Tibial artery (tissue), 4 donors: ENCODE measurements around the gene MTMR3.

Experiments
- DNase-seq, 2 donors: peaks; one replicate each; pipeline ENCODE4 v3.0.0-alpha.2; 2019
- H3K27ac ChIP-seq, 2 donors: fragments of 200-600 bp; sonication (generic) in 1 of 2; 1 replicate in 1 of 2; 2 replicates in 1 of 2; pipeline ENCODE4 v1.5.1; 2018 to 2019; ENCODE audit warnings: mild to moderate bottlenecking in 1 of 2
- H3K27me3 ChIP-seq, 2 donors: fragments of 200-600 bp; sonication (generic) in 1 of 2; one replicate each; pipeline versions ENCODE4 v1.5.1 to v1.6.0; 2016 to 2019
- H3K36me3 ChIP-seq, 3 donors: fragments of 200-600 bp; sonication (generic) in 2 of 3; one replicate each; pipeline ENCODE4 v1.5.1; 2016 to 2019; ENCODE audit warnings: mild to moderate bottlenecking in 2 of 3
- H3K4me1 ChIP-seq, 4 donors: fragments of 200-600 bp; sonication (generic) in 2 of 4; 1 replicate in 3 of 4; 2 replicates in 1 of 4; pipeline ENCODE4 v1.5.1; 2016 to 2019
- H3K4me3 ChIP-seq, 2 donors: fragments of 200-600 bp; sonication (generic) in 1 of 2; 1 replicate in 1 of 2; 2 replicates in 1 of 2; pipeline ENCODE4 v1.5.1; 2018 to 2019; ENCODE audit warnings: mild to moderate bottlenecking in 2 of 2
- H3K9me3 ChIP-seq, 3 donors: fragments of 200-600 bp; sonication (generic) in 1 of 3; one replicate each; pipeline ENCODE4 v1.5.1; 2016 to 2019
- intact Hi-C: fragments of 100-400 bp; cut with DNase I; formaldehyde crosslinking; loops from one replicate; pipeline ENCODE4 v1.15.0; 2023; ENCODE audit warnings: low total_unique reads
- TF ChIP-seq, protein P1 (sequence below), 2 experiments: fragments of 200-600 bp in 1 of 2; fragments of 450-650 bp in 1 of 2; IDR thresholded peaks; one replicate each; pipeline ENCODE4 v1.5.1; 2017 to 2019; ENCODE audit warnings: antibody characterized with exemption in 2 of 2, mild to moderate bottlenecking in 1 of 2, moderate library complexity in 1 of 2

MTMR3 gene

DNA sequence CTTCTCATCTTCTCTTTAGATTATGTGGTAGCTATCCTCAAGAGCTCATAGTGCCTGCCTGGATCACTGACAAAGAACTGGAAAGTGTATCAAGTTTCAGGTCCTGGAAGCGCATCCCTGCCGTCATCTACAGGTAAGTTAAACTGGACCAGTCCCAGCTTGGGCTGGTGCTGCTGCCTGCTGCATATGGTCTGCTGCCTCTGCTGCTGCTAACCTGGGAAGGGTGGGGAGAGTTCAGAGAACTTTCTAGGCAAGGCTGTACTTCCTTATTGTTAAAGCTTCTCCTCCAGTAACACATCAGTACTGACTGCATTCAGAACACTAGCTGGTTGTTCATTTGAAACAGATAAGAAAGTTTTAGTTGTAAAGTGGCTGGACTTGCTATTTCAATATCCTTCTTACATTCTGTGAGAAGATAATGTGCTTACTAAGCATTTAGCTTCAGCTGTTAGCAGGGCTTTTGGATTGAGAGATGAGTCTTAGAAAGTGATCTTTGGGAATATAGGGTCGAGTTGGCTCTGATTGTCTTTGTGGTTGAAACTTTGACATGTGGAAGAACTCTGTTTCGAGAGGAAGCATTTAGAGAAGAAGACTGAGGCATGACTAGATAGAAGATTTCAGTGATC is 120.0 kb downstream of the MTMR3 start:
- H3K36me3 ChIP-seq, result peaks cover 31 to 50% (median 34%) of the 10 kb centered on the region in 3 donors
- TF ChIP-seq, protein P1, sequence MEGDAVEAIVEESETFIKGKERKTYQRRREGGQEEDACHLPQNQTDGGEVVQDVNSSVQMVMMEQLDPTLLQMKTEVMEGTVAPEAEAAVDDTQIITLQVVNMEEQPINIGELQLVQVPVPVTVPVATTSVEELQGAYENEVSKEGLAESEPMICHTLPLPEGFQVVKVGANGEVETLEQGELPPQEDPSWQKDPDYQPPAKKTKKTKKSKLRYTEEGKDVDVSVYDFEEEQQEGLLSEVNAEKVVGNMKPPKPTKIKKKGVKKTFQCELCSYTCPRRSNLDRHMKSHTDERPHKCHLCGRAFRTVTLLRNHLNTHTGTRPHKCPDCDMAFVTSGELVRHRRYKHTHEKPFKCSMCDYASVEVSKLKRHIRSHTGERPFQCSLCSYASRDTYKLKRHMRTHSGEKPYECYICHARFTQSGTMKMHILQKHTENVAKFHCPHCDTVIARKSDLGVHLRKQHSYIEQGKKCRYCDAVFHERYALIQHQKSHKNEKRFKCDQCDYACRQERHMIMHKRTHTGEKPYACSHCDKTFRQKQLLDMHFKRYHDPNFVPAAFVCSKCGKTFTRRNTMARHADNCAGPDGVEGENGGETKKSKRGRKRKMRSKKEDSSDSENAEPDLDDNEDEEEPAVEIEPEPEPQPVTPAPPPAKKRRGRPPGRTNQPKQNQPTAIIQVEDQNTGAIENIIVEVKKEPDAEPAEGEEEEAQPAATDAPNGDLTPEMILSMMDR (IDR thresholded peaks at IDR 0.05), result no peak
- intact Hi-C loops, result loop anchor here (10.0 kb wide), 4 partner anchors 118 to 368 kb away; partner anchors contain the start of genes ASCC2 and MTMR3
- no peak for DNase-seq
- peaks cover 0 to 10% (median under 1%) of the 10 kb centered on the region in 4 donors for H3K4me1 ChIP-seq
- no peak overlapping the region for H3K4me3 ChIP-seq
- H3K27ac ChIP-seq, result no peak overlapping the region
- no peaks in the 10 kb centered on the region for H3K9me3 ChIP-seq
- no peaks in the 10 kb centered on the region for H3K27me3 ChIP-seq

DNA sequence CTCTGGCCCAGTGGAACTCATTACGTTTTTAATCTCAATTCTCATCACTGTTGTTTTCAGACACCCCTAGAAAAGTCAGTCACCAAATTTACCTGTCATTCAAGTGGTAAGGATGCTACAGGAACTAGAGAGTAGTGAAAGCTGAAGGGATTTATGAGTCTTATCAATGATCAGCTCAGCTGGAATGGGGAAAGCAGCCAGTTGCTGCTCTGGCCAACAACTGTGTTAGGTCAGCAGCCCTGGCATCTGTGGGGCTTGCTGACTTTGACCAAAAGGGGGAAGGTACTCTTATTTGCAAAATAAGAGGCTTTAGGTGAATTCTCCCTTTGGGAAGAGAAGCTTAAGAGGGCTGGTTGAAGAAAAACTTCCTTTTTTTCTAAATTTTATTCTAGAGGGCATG is 121.1 kb downstream of the MTMR3 start:
- peaks cover 42 to 58% (median 42%) of the 10 kb centered on the region in 3 donors for H3K36me3 ChIP-seq
- DNase-seq, result no peak

DNA sequence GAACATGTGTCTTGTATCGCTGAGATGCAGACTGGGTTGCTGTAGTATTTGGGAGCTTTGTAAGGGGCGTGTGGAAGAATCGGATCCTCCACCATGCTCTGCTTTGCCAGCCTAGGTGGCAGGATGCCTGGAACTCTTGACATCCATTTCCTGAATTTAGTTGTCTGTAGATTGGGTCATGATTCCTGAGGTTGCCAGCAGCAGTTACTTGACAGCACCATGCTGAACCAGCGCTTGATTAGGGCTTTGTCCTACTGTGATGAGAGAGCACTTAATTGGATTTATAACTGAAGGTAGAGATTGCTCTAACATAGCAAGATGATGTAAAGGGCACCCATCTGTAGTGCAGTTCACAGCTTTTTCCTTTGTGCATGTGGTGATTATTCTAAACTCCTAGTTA is 121.7 kb downstream of the MTMR3 start:
- TF ChIP-seq, protein P1 (IDR thresholded peaks at IDR 0.05), result no peak
- no peaks in the 10 kb centered on the region for H3K4me1 ChIP-seq
- H3K27ac ChIP-seq, result no peak overlapping the region
- peaks cover 45 to 60% (median 46%) of the 10 kb centered on the region in 3 donors for H3K36me3 ChIP-seq
- DNase-seq, result no peak
- no peaks in the 10 kb centered on the region for H3K27me3 ChIP-seq
- intact Hi-C loops, result loop anchor here (10.0 kb wide), 4 partner anchors 120 to 370 kb away; partner anchors contain the start of genes ASCC2 and MTMR3
- no peaks in the 10 kb centered on the region for H3K9me3 ChIP-seq
- no peak overlapping the region for H3K4me3 ChIP-seq

More for the DNA sequence above, 121.1 kb downstream of the MTMR3 start:
- intact Hi-C loops, result loop anchor here (10.0 kb wide), 4 partner anchors 119 to 369 kb away; partner anchors contain the start of genes ASCC2 and MTMR3
- H3K4me1 ChIP-seq, result no peaks in the 10 kb centered on the region
- TF ChIP-seq, protein P1 (IDR thresholded peaks at IDR 0.05), result no peak
- no peaks in the 10 kb centered on the region for H3K27me3 ChIP-seq
- no peak overlapping the region for H3K4me3 ChIP-seq
- H3K27ac ChIP-seq, result no peak overlapping the region
- no peaks in the 10 kb centered on the region for H3K9me3 ChIP-seq

DNA sequence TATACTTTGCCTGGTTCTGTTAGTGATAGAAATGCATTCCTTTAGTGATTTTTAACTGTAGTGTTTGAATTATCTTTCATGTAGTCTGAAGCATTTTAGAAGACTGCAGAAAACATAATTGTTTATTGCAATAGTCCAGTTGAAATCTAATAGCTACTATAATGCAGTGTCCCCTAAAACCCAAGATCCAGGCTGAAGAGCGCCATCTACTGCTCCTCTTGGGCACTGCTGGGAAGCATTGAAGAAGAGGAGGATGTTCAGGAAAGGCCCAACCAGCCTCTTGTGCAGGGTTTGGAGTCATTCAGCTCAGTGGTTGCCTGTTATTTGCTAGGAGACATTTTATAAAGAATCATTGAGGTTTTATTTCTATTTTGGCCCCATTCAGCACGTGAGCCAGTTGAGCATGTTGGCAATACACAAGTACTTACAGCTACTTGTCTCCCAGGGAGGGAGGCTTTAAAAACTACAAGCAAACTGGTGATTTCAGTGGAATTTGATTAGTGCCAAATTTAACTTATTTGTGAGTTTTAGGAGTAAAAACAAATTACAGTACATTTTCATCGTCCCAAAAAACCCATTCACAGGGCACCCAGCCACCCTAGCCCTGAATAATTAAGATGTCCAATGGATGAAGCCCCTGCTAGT is 122.4 kb downstream of the MTMR3 start:
- peak; percentile 81 to 86 for DNase-seq
- intact Hi-C loops, result loop anchor here (10.0 kb wide), 4 partner anchors 121 to 371 kb away; partner anchors contain the start of genes ASCC2 and MTMR3
- Histone ChIP-seq H3K27me3 (no peaks in the 10 kb centered on the region), H3K36me3 (peaks cover 47 to 67% (median 52%) of the 10 kb centered on the region in 3 donors), H3K4me3 (no peak overlapping the region), H3K27ac (no peak overlapping the region), H3K9me3 (no peaks in the 10 kb centered on the region), H3K4me1 (no peaks in the 10 kb centered on the region)
- TF ChIP-seq, protein P1 (IDR thresholded peaks at IDR 0.05), result peak; percentile 80 to 96

DNA sequence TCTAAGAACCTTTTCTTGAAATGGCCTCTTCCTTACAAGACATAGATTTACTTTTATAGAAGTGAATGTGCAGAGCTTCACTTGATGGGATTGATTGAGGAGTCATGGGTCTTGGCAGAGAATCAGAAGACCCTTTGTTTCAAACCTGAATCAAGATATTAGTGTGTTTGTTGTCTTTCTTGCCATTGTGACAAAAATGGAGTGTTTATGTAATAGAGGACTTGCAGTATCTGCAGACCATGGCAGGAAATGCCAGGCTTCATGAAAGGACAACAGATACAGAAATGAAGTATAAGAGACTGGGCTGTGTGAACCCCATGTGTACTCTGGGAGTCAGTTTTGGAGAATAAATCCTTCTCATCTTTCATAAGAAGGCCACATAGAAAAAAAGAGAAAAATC is 124.4 kb downstream of the MTMR3 start:
- Histone ChIP-seq H3K27ac (no peak overlapping the region), H3K4me3 (no peak overlapping the region), H3K9me3 (no peaks in the 10 kb centered on the region), H3K36me3 (peaks cover 62 to 72% (median 65%) of the 10 kb centered on the region in 3 donors), H3K4me1 (no peaks in the 10 kb centered on the region), H3K27me3 (no peaks in the 10 kb centered on the region)
- no peak for DNase-seq
- TF ChIP-seq, protein P1 (IDR thresholded peaks at IDR 0.05), result no peak
- intact Hi-C loops, result loop anchor here (10.0 kb wide), 4 partner anchors 123 to 373 kb away; partner anchors contain the start of genes ASCC2 and MTMR3
